ENCODE data around the gene KDELR1. TPM values are rescaled to one million over a fixed set of nuclear protein-coding genes. Genes with fewer than 3 reads are reported as not detected.

KDELR1 gene
- total RNA-seq, 3 donors from 2014 or later (not counting 1 experiment from before 2014, with no cell fraction given) = 41.5 to 47.5 (median 46.0) TPM

DNA sequence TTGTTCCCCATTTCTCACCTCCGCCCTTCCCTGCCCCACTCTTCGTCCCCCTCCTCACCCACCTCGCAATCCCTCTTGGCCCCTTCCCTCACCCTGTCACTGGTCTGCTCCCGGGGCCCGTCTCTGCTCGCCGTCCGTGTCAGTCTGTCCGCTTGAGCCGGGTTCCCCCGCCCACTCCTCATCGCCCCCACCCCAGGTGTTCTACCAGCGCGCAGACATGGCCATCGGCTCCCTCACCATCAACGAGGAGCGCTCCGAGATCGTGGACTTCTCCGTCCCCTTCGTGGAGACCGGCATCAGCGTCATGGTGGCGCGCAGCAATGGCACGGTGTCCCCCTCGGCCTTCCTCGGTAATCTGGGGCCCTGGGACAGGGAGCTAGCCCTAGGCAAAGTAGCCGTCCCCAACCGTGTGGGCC is 24.5 kb upstream of the KDELR1 start:
- peaks cover 36% of the 10 kb centered on the region for H3K4me1 ChIP-seq (ENCODE audit: control insufficient read depth, insufficient read depth, low read length)
- H3K36me3 ChIP-seq (ENCODE audit: control insufficient read depth, insufficient read depth, low read length) = no peaks in the 10 kb centered on the region
- intact Hi-C loops (cut with micrococcal nuclease) = no loop called here
- ATAC-seq (no peak), DNase-seq (no peak)
- WGBS (ENCODE audit: insufficient coverage) = 37% methylated on average over 30 of the region's 30 CpGs
- no peak overlapping the region for H3K27ac ChIP-seq (ENCODE audit: low read length)
- no peak overlapping the region for H3K27ac Mint-ChIP-seq
- peaks cover 0 to 11% of the 10 kb centered on the region in 2 donors for H3K27me3 Mint-ChIP-seq (ENCODE audit: low read depth in 2 of 2)
- H3K4me3 Mint-ChIP-seq = peak overlapping the region; percentile 82
- no peaks in the 10 kb centered on the region for H3K9me3 ChIP-seq (ENCODE audit: control insufficient read depth, insufficient read depth, low read length)
- peaks cover 14 to 29% of the 10 kb centered on the region in 2 donors for H3K4me1 Mint-ChIP-seq
- peaks cover 13% of the 10 kb centered on the region for H3K27me3 ChIP-seq (ENCODE audit: control insufficient read depth, insufficient read depth, low read length)
- no peaks in the 10 kb centered on the region for H3K36me3 Mint-ChIP-seq
- H3K4me3 ChIP-seq (ENCODE audit: low read length) = no peak overlapping the region
- TF ChIP-seq CTCF (IDR thresholded peaks at IDR 0.05) = no peak
- no peaks in the 10 kb centered on the region for H3K9me3 Mint-ChIP-seq

- 8% methylated on average over 14 of the region's 14 CpGs for WGBS (ENCODE audit: insufficient coverage)
- no peaks in the 10 kb centered on the region for H3K9me3 ChIP-seq (ENCODE audit: control insufficient read depth, insufficient read depth, low read length)
- peaks cover 36% of the 10 kb centered on the region for H3K4me1 ChIP-seq (ENCODE audit: control insufficient read depth, insufficient read depth, low read length)
- peak overlapping the region; percentile 10 for H3K4me3 ChIP-seq (ENCODE audit: low read length)
- Mint-ChIP-seq H3K4me3 (peak overlapping the region; percentile 82), H3K36me3 (no peaks in the 10 kb centered on the region), H3K27ac (no peak overlapping the region), H3K9me3 (no peaks in the 10 kb centered on the region), H3K27me3 (ENCODE audit: low read depth in 2 of 2) (peaks cover 0 to 14% of the 10 kb centered on the region in 2 donors), H3K4me1 (peaks cover 14 to 29% of the 10 kb centered on the region in 2 donors)
- peaks cover 13% of the 10 kb centered on the region for H3K27me3 ChIP-seq (ENCODE audit: control insufficient read depth, insufficient read depth, low read length)
- ATAC-seq (peak; percentile 72 to 81 (median 74)), DNase-seq (peak; percentile 41 to 88)
- no peak overlapping the region for H3K27ac ChIP-seq (ENCODE audit: low read length)
- no peak for TF ChIP-seq CTCF (IDR thresholded peaks at IDR 0.05)
- no peaks in the 10 kb centered on the region for H3K36me3 ChIP-seq (ENCODE audit: control insufficient read depth, insufficient read depth, low read length)
- intact Hi-C loops (cut with micrococcal nuclease) = no loop called here
Measured at GRCh38 chr19:48415395-48415794, 24.0 kb upstream of the KDELR1 start.

GRCh38 chr19:48413879-48414587 is 22.7 kb upstream of the KDELR1 start:
- H3K27ac ChIP-seq (ENCODE audit: low read length) = no peak overlapping the region
- Mint-ChIP-seq H3K36me3 (no peaks in the 10 kb centered on the region), H3K9me3 (no peaks in the 10 kb centered on the region), H3K4me1 (peaks cover 11 to 24% of the 10 kb centered on the region in 2 donors), H3K4me3 (no peak overlapping the region), H3K27me3 (ENCODE audit: low read depth in 2 of 2) (peaks cover 0 to 14% of the 10 kb centered on the region in 2 donors), H3K27ac (no peak overlapping the region)
- DNase-seq (no peak), ATAC-seq (no peak)
- intact Hi-C loops (cut with micrococcal nuclease) = no loop called here
- no peaks in the 10 kb centered on the region for H3K36me3 ChIP-seq (ENCODE audit: control insufficient read depth, insufficient read depth, low read length)
- H3K27me3 ChIP-seq (ENCODE audit: control insufficient read depth, insufficient read depth, low read length) = peaks cover 13% of the 10 kb centered on the region
- no peak for TF ChIP-seq CTCF (IDR thresholded peaks at IDR 0.05)
- peaks cover 29% of the 10 kb centered on the region for H3K4me1 ChIP-seq (ENCODE audit: control insufficient read depth, insufficient read depth, low read length)
- WGBS (ENCODE audit: insufficient coverage) = 64% methylated on average over 23 of the region's 24 CpGs
- no peaks in the 10 kb centered on the region for H3K9me3 ChIP-seq (ENCODE audit: control insufficient read depth, insufficient read depth, low read length)
- H3K4me3 ChIP-seq (ENCODE audit: low read length) = no peak overlapping the region

Data from natural killer cell (primary cell).